HG02610 (cell line): ENCODE results near the gene TTC39A.

ENCODE experiments used
- ATAC-seq: cut with Tn5 transposase; IDR thresholded peaks from one replicate; pipeline ENCODE4 v1.9.1; 2021; ENCODE audit warnings: mild to moderate bottlenecking, moderate library complexity; ENCODE audit not compliant: unreplicated experiment

TTC39A gene

GRCh38 chr1:51330331-51331201 lies at the start of gene TTC39A:
Gene TTC39A, minus strand, starts transcription at chr1:51330562. Its CDS starts 85 bp downstream, at chr1:51330477.
- no peak for ATAC-seq

- ATAC-seq = no peak
Measured at GRCh38 chr1:51378871-51379270, 48.5 kb upstream of the TTC39A start.

DNA sequence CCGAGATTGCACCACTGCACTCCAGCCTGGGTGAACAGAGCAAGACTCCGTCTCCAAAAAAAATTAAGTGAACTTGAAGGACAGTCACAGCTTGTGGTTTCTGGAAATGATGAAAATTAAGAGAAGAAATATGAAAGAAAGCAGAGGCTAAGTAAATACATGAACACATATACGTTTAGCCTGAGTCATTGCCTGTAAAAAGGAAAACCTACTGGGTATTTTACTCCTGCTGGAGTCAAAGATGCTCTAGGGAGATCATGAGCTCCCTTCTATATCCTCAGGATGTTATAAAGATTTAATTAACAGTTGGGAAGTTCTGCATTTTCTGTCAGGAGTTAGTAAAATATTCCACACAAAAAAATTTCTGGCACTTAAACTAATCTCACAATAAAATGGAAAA lies 43.5 kb upstream of the TTC39A start:
- ATAC-seq = no peak

GRCh38 chr1:51372561-51372960 lies 42.2 kb upstream of the TTC39A start:
- no peak for ATAC-seq

DNA sequence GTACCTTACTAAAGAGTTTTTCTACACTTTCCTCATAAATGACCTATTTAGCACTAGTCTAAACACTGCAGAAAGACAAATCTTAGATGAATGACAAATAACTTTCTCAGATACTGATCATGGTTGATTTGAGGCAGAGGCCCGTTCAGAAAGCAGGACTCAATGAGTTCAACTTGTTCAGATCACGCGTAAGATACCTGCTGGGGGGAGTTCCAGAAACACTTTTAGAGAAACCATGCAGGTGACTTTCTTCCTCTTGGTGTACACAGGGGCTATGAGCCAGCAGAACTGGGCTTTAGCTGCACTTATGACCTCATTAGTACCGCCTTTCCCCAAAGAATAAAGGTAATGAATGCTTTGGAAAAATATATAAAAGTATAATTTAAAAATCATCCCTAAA lies 38.8 kb upstream of the TTC39A start:
- ATAC-seq = no peak

- ATAC-seq = no peak
Measured at GRCh38 chr1:51365774-51366173, 35.4 kb upstream of the TTC39A start.

DNA sequence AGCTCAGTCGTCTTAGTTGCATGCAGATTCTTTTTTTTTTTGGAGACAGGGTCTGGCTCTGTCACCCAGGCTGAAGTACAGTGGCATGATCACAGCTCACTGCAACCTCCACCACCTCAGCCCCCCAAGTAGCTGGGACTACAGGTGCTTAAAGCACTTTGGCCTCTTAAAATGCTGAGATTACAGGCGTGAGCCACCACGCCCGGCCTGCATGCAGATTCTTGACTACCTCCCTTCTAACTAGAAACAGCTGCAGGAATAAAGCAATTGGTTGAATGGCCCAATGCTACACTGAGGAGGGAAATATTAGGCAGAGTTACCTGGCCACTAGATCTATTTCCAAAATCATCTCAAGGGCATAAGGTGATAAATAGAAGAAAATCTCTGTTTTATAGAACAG lies 29.5 kb upstream of the TTC39A start:
- ATAC-seq = no peak

DNA sequence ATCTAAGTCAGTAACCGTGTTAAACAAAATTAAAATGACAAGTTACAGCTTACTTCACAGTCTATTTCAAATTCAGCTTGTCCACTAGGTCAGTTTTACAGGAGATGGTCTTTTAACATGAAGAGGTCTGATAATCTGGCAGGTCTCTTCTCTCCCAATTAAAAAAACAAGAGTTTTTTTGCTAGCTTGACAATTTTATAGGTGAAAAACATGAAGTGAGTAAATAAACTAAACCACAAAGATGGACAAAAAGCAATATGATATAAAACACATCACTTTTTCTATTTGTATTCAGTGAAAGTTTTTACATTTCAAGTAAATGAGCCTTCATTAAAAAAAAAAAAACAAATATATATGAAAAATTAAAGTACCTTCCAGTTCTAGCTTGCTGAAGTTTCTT lies 25.0 kb upstream of the TTC39A start:
- ATAC-seq = no peak

DNA sequence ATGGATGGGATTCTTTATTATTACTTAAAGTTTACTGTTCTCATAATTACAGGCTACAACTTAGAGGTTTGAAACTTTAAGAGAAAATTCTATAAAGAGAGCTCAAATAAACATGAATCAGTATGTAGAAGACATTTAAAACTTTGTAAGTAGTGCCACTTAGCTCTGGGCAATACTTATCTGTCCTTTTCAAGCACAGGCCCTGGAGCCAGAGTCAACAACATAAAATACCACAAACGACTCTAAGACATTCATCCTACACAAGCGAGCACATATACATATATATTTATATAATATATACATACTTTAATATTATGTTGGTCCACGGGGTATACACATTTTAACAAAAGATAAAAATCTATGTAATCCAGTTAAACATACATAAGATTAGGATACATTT lies 24.1 kb upstream of the TTC39A start:
- ATAC-seq = no peak

DNA sequence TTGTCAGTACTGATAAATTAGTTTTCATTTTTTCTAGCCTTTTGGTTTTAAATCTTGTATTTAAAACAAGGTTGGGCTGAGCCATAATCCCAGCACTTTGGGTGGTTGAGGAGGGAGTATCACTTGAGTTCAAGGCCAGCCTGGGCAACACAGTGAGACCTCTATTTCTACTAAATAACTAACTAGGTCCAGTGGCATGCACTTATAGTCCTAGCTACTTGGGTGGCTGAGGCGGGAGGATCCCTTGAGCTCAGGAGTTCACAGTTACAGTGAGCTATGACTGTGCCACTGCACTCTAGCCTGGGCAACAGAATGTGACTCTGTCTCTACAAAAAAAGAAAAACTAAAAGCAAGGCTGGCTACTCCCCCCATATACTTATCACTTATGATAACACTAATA lies 21.5 kb upstream of the TTC39A start:
- ATAC-seq = no peak

DNA sequence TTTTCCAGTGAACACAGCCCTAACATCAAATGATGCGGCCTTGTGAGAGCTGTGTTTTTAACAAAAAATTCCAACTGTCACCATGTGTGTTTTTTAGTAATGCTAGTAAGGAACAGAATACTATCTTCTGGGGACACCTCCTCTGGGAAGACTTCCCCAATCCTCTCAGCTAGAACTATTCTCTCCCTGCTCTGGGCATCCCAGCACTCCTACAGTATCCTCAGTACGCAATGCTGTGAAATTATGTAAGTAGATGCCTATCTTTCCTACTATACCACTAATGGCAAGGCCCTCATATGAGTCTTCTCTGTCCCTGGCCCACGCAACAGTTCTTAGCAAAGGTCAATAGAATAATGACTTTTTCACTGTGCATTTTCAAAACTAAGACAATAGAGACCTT lies 19.5 kb upstream of the TTC39A start:
- no peak for ATAC-seq

DNA sequence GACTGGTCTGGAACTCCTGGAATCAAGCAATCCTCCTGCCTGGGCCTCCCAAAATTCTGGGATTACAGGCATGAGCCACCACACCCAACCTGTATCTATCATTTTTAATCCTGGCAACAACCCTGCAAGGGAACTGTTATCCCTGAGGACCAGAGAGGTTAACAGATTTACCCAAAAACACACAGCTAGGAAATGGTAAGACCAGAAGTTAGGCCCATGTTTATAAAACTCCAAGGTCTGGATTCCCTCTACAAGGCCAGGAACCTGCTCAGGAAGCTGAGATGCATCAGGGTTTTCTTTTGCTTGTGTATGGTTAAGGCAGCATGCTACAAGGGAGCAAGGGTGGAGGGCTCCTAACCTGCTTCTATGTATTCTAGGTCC lies 17.8 kb upstream of the TTC39A start:
- ATAC-seq = no peak

- ATAC-seq = no peak
Measured at GRCh38 chr1:51347398-51348146, 17.2 kb upstream of the TTC39A start.

DNA sequence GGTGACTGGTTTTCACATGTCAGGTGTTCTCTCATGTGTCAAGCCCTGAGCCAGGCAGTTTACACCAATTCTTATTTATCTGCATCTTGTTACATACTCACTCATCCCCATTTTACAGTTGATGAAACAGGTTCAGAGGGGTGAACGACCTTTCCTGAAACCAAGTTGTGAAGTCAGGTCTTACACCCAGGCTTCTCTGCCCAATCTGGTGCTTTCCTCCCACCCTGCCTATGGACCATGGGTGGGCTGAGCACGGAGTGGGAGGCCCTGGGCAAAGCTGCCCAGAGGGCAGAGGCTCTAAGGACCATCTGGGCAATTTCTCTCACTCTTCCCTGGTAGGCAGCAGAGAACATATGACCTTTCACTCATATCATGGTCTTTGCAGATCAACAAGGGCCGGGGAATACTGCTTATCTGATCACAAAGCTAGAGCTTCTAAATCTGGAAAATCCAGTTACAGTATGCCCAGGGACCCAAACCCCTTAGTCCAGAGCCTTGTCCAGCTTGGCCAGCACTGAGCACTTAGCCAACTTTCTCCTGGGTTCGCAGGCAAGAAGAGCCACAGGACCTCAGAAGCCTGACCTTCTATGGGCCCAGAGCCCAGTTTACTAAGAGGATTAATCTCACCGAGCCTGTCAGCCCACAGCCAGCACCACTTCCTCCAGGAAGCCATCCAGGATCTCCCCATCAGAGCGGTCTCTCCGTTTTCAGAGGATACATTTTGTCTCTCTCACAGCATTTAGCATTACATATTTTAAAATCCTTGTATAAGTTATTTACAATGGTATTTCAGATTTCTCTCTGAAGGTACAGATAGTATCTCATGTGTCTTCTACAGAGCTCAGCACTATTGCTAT lies 16.0 kb upstream of the TTC39A start:
- ATAC-seq = no peak

GRCh38 chr1:51345300-51345687 lies 14.9 kb upstream of the TTC39A start:
- no peak for ATAC-seq

DNA sequence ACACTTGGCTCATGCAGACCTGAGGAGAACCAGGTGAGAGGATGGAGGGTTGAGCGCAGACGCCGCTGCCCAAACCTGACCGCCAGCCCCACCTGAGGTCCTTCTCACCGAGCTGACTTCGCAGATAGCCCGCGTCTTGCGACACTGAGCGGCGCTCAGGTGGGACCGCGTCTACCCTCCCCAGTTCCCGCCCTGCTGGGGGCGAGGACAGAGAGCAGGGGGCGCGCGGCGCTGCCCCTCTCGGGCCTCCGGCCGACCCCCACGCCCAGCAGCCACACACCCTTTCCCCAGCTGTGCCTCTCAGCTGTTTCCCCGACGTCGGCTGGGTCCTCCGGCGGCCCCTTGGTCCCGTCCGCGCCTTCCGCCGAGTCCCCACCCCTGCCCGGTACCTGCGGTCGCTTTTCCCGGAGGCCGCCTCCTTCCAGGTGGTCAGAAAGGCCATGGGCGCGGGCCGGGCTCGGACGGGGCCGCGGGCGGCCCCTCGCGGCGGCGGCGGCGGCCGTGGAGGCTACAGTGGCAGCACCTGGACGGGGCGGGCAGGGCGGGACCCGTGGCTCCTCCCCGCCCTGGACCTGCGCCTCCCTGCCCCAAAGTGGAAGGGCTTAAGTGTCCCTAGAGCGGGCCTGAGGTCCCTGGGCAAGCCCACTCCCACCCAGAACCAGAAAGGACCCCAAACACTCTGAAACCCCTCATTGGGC lies 14.4 kb upstream of the TTC39A start:
- no peak for ATAC-seq

DNA sequence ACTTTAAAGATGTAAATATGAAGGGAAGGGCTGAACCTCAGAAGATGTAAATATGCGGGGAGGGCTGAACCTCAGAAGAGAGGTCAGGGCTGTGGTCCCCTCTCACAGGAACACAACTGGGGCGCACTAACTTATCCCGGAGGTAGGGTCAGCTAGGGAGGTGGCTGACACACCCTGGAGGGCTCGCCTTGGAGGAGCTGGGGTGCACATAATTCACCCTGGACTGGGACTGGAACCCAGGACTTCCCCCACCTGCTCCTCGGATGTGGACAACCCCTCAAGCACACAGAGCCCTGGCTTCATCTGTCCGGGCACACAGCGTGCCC lies 13.9 kb upstream of the TTC39A start:
- no peak for ATAC-seq

DNA sequence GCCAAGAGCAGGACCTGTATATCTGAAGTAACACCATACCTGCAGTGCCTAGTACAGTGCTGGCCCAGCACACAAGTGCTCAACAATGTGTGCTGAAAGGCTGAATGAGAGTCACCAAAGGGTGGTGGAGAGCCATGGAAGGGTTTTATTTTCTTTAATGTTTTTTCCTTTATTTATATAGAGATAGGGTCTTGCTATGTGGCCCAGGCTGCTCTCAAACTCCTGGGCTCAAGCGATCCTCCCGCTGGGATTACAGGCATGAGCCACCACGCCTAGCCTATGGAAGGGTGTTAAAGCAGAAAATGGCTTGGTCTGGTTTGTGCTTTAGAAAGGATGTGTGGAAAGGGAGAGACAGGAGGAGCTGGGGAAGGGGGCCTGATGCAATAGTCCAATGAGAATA lies 13.3 kb upstream of the TTC39A start:
- ATAC-seq = no peak

DNA sequence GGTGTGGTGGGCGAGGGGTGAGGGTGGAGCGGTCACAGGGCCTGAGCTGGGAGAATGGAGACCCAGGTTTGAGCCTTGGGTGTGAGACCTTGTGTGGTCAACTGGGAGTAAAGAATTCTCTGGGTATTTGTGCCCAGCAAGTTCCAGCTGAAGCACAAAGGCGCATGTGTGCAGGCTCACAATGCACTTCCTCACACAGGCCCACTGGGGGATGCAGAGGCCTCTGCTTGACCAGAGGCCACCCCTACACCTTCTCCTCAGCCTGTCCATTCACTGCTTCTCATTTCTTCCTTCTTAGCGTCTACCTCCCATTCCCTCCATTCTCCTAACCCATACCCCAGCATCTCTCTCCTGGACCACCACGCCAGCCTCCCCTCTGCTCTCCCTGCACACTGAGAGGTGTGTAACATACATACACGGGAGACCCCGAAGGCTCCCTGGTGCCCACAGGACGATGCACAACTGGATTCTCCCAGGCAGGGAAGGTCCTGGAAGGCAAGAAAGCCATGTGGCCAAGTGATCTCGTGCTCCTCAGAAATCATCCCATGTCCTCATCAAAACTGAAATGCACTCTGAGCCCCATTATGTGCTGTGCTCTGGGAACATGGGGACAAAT lies 12.3 kb upstream of the TTC39A start:
- no peak for ATAC-seq

DNA sequence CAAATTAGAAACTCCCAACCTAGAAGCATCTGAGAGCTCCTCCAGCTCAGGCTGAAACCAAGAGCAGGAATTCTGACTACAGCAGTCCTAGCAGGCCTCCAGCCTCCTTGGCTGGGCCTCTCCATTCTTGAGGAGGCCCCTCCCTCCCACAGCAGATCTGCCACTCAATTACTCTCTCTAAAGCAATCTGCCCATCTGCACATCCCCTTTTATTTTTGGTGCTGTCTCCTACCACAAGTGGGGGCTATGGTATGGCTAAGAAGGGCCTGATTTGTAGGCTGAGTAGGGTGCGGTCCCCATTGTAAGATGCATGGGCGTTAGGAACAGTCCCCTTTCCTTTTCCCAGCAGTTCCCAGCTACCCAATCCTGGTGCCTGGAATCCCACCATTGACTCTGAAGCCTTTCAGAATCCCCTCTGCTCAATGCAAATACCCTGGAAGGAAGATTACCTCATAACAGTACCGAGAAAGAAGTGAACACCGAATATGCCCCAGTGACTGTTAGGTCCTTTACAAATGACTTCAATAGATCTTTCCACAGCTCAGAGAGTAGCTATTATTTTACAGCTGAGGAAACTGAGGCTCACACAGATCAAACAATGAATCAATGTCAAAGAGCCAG lies 11.6 kb upstream of the TTC39A start:
- peak; percentile 53 for ATAC-seq
